Glomerular visceral epithelial cell (primary cell): ENCODE results near the gene HSPB9.

Experiments
- DNase-seq: peaks from one replicate; pipeline ENCODE4 v3.0.0-alpha.2; 2016; ENCODE audit errors: extremely low spot score

HSPB9 gene

DNA sequence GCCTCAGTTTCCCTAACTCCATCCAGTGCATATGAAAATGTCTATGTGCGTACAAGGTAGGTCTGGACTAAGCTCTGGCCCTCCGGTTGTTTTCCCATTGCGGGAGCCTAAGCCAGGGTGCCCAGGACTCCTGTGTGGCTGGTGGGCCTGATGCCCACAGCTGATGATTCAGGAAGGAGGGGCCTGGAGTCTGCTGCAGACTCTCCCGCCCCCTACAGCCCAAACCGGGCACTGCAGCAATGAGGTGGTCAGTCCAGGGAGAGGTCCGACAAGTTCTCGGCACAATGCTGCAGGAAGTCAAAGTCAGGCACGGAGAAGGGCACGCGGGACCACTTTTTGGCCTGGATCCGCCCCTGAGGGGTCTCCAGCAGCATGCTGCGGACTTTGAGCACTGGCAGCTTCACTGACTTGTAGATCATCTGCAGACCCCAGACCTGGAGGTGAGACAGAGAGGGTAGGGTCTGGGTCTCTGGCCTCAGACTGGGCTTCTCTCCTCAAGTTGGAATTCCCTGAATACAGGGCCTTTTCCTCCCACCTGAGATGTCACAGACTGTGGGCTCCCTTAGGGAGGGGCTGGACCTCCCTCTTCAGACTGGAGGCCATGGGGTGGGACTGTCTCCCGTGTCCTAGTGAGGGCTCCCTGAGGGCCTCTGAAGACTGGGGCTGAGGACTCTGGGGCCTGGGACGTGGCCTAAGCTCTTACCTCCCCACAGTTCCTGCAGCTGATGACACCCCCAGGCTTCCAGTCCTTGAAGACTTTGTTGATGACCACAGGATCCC is 20.9 kb upstream of the HSPB9 start:
- peak; percentile 64 for DNase-seq

DNA sequence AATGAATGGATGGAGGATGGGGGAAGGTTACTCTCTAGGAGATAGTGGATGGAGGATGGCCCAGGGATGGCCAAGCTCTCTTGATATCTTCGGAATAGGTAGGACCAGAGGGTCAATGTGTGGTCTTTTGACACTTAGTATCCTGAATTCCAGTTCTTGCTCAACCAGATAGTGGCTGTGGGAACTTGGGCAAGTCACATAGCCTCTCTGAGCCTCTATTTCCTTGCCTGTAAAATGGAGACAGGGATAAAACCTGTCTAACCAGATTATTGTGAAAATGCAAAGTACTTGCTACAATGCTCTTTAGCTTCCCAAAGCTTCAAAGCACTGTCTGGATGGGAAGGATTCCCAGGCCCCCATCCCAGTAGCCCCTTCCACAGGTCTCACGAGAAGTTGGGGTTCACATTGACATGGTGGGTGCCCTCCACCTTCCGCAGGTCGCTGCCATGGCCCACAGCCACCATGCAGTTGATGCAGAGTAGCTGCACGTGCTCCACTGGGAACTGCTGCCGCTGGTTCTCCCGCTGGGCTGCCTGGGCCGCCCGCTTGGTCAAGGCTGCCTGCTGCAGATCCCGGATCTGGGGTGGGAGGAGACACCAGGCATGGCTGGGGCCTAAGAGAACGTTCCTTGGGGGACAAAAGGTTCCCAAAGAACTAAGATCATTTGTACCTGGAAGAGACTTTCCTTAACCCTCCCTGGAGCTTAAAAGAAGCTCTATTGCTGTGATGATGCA is 19.2 kb upstream of the HSPB9 start:
- no peak for DNase-seq

DNA sequence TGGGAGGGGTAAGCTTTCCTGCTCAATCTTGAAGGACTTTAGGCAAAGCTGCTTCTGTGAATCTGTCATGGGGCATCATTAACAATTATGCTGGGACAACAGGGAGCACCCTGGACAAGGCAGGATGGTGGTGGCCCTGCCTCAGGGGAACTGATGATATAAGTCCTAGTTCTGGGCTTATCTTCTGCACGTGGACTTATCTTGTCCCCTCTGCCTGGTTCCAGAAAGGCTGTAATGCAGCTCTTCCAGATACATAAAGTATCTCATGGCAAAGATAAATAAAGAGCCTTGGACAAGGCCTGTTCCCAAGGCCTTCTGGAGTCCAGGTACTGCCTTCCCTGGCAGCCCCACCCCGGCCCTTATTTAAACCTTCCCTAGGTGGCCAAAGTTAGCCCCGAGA is 18.3 kb upstream of the HSPB9 start:
- DNase-seq = no peak

DNA sequence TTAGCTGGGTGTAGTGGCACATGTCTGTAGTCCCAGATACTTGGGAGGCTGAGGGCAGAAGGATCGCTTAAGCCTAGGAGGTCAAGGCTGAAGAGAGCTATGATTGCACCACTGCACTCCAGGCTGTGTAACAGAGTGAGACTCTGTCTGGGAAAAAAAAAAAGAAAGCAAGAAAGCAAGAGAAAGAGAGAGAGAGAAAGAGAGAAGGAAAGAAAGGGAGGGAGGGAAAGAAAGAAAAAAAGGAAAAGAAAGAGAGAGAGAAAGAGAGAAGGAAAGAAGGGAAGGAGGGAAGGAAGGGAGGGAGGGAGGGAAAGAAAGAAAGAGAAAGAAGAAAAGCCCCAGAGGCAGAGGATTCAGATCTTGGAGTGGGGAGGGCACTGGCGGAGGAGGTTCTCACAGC is 16.6 kb upstream of the HSPB9 start:
- no peak for DNase-seq

DNA sequence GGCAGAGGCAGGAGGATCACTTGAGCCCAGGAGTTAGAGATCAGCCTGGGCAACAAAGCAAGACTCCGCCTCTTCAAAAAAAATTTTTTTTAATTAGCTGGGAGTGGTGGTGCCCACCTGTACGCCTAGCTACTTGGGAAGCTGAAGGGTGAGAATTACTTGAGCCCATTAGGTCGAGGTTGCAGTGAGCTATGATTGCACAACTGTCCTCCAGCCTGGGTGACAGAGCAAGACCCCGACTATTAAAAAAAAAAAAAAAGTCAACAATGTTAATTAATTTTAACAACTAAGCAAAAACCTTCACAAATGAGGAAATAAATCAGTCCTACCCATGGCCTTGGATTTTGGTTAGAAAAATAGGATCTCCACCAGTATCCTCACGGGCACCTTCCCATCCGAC is 15.5 kb upstream of the HSPB9 start:
- DNase-seq = no peak

DNA sequence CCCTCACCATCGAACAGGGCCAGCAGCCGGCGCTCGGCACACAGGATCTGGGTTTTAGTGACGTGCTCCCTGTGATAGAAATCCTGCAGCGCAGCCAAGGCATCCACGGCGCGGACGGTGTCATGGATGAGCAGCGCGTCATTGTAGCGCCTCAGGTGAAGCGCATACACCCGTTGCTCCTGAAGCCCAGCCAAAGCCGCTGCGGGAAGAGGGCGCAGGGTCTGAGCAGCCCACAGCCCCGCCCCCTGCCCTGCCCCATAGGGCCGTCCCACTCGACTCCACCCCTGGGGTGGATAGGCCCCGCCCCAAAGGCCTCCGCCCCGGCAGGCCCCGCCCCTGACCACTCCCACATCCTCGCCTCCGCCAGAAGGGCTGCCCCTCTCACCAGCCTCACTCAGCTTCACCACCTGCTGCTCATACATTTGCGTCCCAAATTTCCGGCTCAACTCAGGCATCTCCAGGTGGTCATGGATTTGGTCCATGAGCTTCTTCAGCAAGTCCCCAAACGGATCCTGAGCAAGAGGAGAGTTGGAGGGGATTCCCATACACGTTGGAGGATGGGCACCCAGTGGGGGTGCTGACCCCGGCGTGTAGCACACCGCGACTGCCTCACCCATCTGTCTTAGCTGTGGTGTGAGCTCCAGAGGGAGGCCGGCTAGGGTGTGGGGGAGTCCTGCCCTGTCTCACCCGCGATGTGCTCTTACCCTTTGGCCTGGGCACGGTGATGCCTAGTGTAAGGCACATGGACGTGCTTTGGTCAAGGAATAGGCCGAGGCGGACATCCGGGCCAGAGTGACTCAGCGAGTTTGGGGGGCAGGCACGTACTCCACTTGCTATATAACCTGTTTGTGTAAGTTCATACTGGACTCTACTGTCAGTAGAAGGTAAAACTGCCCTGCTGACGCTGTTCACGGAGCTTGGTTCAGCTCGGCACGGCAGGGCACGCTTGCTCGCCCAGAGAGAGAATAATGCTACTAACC is 14.7 kb upstream of the HSPB9 start:
- DNase-seq = no peak

DNA sequence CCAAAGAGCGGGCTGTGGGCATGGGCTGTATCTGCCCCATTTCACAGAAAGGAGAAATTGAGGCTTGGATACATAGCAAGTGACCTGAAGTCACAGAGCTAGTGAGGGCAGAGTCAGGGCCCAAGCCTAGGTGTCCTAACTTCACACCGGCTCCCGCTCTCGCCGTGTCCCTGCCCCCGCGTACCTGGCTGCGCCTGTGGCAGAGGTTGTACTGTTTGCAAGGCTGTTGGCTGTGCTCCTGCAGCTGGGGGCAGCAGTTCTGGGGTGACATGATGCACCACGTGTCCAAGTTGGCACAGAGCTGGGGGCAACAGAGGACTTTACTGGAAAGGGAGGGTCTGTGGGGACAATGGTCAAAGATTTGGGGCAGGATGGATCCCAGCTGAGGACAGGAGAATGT is 13.5 kb upstream of the HSPB9 start:
- no peak for DNase-seq

DNA sequence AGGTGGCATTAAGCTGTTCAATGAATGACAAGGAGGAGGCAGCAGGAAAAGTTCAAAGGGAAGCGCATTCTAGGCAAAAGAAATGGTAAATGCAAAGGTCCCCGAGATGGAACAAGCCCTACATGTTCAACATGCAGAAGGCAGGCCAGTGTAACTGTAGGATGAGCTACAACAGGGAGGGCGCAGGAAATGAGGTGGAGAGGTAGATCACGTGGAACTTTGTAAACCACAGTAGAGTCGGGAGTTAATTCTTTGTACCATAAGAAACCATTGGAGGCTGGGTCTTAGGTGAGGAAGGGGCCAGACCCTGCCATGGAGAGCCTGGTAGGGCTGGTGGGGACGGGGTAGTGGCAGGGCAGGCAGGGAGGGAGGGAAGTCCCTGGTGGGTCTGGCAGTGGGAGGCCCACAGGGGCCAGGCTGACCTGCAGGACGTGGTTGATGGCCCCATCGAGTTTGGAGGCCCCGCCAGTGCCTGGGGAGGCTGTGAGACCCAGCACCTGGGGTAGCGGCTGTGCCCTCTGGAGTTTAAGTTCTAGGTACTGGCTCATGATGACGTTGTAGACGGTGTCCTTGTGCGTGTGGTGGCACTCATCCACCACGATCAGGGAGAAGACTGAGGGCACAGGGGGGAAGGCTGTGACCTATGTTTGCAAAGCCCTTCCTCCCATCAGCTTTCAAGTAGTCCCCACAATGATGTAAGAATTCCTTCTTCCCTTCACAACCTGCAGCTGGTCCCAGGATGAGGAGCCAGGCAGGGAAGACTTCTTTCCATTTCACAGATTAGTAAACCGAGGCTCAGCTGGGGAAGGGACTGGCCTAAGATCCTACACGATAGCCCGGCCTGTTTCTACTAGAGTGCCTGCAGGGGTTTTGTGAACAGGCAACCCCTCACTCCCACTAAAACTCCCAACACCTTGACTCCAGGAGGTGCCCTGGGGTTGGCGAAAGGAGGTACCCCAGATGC is 12.0 kb upstream of the HSPB9 start:
- no peak for DNase-seq

DNA sequence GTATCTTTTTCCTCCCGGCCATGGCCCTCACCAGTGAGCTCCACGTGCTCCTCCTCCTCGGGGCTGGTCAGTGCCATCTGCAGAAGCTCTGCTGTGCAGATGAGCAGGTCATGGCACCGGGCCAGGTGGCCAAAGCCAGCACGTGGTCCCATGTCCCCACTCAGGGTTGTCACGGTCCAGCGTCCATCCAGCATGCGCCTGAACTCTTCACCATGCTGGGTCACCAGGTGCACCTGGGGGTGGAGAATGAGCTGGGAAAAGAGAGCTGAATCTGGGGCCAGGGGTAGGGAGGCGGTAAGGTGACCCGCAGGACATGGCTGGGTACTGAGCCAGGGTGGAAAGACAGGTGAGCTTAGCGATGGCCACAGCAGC is 11.4 kb upstream of the HSPB9 start:
- DNase-seq = no peak

DNA sequence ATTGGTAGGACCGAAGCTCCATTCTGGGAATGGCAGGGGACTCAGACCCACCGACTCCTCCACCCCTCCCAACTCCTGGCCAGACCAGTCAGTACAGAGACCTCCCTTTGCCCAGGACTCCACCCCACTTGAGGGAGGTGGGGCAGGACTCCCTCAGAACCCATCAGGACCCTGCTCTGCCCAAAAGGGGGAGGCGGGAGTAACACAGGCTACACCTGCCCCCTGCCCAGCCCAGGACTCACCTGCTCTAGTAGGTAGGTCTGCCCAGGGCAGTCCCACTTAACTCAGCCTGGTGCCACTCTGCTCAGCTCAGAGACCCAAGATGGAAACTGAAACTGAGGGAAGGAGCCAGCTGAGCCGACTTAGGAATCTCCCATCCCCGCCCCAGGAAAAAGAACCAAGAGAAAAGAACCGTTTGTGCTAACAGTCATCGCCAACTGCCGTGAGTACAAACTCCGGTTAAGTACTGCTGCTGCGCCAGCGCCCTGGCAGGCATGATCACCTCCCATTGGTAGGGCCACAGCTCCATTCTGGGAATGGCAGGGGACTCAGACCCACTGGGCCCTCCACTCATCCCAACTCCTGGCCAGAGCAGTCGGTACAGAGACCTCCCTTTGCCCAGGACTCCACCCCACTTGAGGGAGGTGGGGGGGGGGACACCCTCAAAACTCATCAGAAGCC is 10.6 kb upstream of the HSPB9 start:
- peak; percentile 47 for DNase-seq

DNA sequence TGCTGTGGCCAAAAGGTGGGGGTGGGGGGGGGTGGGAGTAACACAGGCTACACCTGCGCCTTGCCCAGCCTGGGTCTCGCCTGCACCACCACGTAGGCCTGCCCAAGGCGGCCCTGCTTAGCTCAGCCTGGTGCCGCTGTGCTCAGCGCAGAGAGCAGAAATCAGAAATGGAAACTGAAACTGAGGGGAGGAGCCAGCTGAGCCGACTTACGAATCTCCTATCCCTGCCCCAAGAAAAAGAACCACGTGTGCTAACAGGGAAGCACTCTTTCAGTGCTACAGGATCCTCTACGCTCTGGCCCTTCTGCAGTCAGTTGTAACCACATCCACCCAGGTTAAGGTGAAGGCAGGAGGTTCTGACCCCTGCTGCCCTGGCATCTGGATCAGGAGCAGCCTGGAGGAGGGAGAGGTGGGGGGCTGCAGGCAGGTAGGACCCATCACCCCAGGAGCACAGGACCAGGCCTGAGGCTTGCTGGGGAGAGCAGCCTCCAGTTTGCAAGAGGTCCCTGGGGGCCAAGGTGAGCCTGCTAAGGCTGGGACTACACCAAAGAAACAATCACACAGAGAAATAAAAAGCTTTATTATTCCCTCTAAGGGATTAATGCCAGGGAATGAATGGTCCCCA is 9.9 kb upstream of the HSPB9 start, which contains the start of gene DHX58:
Gene DHX58 (minus strand): TSS at position 163 of the 625 bp plus-strand sequence. CDS start 822 bp downstream, outside the sequence.
- peak; percentile 85 for DNase-seq

DNA sequence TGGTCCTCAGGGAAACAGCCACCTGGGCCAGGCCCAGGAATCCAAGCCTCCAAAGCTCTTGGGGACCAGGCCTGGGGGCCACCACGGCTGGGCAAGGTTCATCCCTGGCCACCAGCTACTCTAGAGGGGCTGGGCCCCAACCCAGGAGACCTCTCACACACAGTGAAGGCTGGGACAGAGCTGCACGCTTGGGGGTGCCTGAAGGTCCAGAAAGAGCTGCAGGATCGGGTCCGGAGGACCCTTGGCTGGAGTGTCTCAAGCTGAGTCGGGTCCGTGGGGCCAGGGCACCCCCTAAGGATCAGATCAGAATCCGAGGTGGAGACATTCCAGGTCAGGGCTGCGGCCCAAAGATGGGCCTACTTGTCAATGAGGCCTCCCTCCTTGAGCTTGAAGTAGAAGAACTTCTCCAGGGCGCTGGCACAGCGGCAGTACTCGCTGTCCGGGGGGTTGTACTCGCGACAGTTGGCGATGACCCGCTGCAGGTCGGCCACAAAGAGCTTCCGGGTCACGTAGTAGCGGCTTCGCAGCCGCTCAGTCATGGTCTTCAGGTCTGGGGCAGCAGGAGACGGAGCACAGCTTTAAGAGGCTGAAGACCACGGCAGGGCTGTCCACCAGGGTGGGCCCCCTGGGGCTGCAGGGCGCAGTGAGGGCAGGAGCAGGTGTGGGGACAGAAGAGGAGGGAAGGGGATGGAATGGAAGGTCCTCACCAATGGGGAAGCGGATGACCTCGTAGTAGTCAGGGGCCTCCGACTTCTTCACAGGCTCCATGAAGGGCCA is 9.1 kb upstream of the HSPB9 start:
- no peak for DNase-seq

DNA sequence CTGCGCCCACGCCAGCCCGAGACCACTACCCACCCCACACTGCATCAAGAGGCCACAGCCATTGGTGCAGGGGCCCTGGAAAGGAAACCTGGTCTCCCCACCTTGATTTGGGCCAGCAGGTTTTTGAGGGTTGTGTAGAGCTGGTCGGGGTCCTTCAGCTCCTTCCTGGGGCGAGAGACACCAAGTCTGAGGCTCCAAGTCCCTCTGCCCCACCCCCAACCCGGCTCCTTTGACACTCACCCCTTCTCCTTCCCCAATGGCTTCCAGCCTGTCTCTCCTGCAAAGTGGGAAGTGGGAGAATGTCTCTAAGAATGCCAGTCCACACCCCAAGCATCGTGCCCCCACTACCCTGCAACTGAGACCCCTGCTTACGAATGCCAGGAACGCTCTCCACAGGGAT is 8.5 kb upstream of the HSPB9 start:
- DNase-seq = no peak

DNA sequence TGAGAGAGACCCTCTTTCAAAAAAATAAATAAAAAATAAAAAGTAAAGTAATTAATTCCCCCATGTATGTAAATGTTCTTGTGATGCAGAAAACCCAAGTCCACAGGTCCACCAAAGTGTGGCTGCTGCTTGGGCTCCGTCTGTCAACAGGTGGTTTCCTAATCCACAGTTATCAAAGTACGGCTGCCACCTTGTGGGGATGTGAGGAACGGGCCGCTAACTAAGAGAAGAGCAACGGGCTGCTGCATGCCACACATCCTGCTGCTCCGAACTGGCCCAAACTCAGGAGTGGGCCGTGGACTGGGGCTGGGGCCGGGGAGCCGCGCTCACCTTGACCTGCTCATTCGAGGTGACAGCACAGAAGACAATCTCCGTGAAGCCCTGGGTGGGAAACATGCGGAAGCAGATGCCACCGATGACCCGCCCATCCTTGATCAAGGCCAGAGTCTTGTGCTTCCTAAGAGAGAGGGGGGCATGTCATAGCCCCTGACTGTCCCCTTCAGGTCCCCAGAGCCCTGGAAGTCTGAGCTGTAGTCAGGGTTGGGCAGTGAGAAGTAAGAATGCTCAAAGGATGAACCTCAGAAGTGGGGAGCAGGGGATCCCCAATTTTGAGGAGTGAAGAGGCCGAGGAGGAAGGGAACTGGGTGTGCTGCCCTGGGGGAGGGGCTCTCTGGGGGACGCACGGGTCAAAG is 5.8 kb upstream of the HSPB9 start:
- DNase-seq = peak; percentile 83

DNA sequence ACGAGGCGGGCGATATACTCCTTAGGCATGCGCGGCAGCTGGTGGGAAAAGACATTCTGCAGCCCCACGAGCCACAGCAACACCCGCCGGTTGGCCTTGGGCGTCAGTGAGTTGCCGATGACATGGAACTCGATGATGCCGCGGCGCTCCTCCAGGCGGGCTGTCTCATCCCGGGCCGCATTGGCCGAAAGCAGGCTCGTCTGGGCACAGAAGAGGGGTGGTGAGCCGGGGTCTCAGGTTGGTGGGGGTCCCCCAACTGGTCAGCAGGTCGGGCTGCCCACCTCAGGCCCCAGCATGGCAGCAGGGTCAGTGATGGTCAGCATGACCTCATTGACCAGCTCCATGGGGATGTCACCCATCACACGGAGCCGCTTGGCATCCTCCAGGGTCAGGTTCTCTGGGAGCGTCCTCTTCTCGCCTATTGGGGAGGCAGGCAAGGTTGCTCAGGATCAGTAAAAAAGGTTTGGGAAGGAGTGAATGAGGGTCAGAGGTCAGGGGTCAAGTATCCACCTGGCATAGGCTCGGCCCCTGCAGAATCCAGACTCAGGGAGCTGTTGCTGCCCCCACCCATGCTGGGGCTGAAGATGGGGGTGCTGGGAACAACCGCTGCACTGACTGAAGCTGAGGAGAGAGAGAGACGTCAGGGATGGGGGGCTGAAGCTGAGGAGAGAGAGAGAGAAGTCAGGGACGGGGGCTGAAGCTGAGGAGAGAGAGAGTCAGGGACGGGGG is 5.0 kb upstream of the HSPB9 start:
- DNase-seq = no peak

DNA sequence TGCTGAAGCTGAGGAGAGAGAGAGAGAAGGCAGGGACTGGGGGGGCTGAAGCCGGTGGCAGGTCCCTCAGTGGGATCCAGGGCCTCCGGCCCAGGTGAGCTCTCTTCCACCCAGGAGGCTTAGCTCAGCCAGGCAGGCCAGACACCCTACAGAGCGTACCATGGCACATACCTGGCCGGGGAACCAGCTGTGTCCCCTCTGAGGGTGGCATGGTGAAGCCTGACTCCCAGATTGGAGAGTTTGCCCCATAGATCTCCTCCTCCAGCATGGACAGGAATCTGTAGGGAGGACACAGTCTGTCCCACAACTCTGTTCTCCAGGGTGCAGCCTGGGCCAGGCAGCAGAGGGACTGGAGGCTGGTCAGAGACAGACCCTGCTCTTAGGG is 4.5 kb upstream of the HSPB9 start:
- no peak for DNase-seq

DNA sequence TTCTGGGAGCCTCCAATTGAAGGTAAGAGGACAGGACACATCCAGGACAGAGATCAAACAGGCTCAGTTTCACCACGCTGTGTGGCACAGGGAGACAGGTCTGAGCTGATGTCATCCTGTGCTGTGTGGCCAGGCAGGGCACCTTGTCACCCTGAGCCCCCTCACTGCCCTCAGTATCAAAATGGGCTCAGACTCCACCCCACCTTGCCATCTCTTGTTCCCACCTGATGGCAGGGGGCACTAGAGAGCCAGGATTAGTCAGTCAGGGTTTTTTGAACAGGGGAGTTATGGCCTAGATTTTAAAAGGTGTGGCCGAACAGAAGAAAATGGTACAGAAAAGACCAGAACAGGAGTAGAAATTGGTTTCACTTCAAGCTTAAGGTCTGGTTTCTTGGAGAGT is 4.1 kb upstream of the HSPB9 start:
- peak; percentile 44 for DNase-seq

DNA sequence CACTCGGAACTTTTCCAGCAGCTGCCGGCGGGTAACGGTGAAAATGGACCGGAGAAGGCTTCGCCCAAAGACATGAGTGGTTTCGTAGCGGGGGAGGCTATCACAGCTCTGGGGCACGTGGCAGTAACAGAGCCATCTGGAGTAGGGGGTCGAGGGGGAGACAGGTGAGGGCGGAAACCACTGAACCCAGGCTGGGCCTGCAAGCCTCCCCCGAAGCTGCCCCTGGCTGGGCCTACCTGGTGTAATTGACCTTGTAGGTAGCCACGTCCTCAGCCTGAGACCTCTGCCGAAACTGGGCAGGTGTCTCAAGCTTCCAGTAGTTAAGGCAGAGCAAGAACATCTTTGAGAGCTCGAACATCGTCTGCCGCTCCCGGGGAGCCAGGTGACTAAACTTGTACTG is 3.3 kb upstream of the HSPB9 start:
- DNase-seq = no peak
